ENCODE results near the gene GAS1.

The GAS1 gene

DNA sequence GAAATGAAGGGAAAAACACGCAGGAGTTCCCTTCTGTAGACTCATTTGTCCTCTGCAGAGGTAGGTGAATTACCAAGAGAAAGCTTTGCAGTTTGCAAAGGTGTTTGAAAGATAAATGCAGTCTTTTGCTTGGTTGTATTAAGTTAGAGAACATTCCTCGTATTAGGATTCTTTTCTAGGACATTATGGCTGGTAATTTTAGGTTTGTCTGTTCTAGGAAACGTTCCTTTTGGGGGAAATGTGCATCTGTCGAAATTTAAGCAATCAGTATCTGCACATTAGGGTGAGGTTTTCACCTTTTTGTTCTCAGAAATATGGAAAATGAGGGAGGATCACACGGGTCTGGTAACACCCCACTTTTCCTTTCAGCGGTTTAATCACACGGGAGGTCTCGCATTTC is 45.1 kb downstream of the GAS1 start:
- Histone ChIP-seq H2BK12ac (ENCODE audit: low read length) (no peak overlapping the region), H4K91ac (ENCODE audit: low read depth, low read length, poor library complexity) (no peak overlapping the region), H3K4me1 (ENCODE audit: control insufficient read depth in 2 of 2, insufficient read depth in 1 of 2, low read depth in 1 of 2, low read length in 2 of 2) (peaks cover 8 to 10% of the 10 kb centered on the region in 2 donors), H3K79me1 (ENCODE audit: low read depth, low read length) (no peaks in the 10 kb centered on the region), H3K4ac (ENCODE audit: low read length) (no peak overlapping the region), H2BK5ac (ENCODE audit: low read length) (no peak overlapping the region), H2BK120ac (ENCODE audit: low read depth, low read length) (no peak overlapping the region), H3K9me3 (replicated peaks in 1 of 2; ENCODE audit: control insufficient read depth in 2 of 2, insufficient read depth in 1 of 2, low read depth in 1 of 2, low read length in 2 of 2) (peaks cover 0 to 6% of the 10 kb centered on the region in 2 donors), H3K36me3 (replicated peaks in 1 of 2; ENCODE audit: control insufficient read depth in 2 of 2, insufficient read depth in 2 of 2, low read length in 2 of 2) (no peaks in the 10 kb centered on the region), H2AFZ (ENCODE audit: low read length) (peak overlapping the region; percentile 88), H3K23ac (ENCODE audit: low read depth, low read length, poor library complexity) (no peak overlapping the region), H3K14ac (ENCODE audit: low read length) (no peak overlapping the region), H2AK5ac (ENCODE audit: low read depth, low read length) (no peak overlapping the region), H3K27ac (replicated peaks; ENCODE audit: low read length) (no peak overlapping the region), H4K8ac (ENCODE audit: low read depth, low read length) (no peak overlapping the region), H3K9ac (ENCODE audit: low read depth, low read length, poor library complexity) (no peak overlapping the region), H3K4me2 (ENCODE audit: insufficient read depth, low read length, poor library complexity, severe bottlenecking) (peak overlapping the region; percentile 78), H2BK15ac (ENCODE audit: low read length) (no peak overlapping the region), H3K27me3 (ENCODE audit: control insufficient read depth in 3 of 3, insufficient read depth in 3 of 3, low read depth in 1 of 3, low read length in 3 of 3) (peaks cover 0 to 31% (median 0%) of the 10 kb centered on the region in 3 experiments), H3K4me3 (ENCODE audit: low read length in 2 of 2) (no peak overlapping the region), H3K18ac (ENCODE audit: low read length) (no peak overlapping the region)
- no peak for DNase-seq (ENCODE audit: low spot score)
- WGBS, 2 donors (ENCODE audit: extremely low coverage in 2 of 2, insufficient read length in 2 of 2, insufficient replicate concordance in 1 of 2): no CpG with 5 or more reads among the region's 8 CpGs

DNA sequence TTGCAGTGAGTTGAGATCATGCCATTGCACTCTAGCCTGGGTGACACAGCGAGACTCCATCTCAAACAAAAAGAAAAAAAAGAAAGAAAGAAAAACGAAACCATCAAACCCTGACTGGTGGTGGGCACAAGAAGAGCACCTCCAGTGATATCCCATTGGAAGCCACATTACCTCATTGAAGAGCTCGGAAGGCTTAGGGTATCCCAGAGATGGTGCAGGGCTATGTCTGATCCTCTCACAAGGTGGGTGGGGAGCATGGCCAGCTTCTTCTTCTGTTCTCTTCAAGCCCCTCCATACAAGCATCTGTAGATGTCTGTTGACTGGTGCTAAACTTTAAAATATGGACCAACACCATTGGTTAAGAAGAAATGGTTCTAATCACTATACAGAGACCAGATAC is 45.8 kb downstream of the GAS1 start:
- Histone ChIP-seq H3K9ac (ENCODE audit: low read depth, low read length, poor library complexity) (no peak overlapping the region), H3K4ac (ENCODE audit: low read length) (no peak overlapping the region), H3K4me2 (ENCODE audit: insufficient read depth, low read length, poor library complexity, severe bottlenecking) (no peak overlapping the region), H3K27ac (replicated peaks; ENCODE audit: low read length) (no peak overlapping the region), H2BK120ac (ENCODE audit: low read depth, low read length) (no peak overlapping the region), H3K4me3 (ENCODE audit: low read length in 2 of 2) (no peak overlapping the region), H3K18ac (ENCODE audit: low read length) (no peak overlapping the region), H3K23ac (ENCODE audit: low read depth, low read length, poor library complexity) (no peak overlapping the region), H3K36me3 (replicated peaks in 1 of 2; ENCODE audit: control insufficient read depth in 2 of 2, insufficient read depth in 2 of 2, low read length in 2 of 2) (no peaks in the 10 kb centered on the region), H3K9me3 (replicated peaks in 1 of 2; ENCODE audit: control insufficient read depth in 2 of 2, insufficient read depth in 1 of 2, low read depth in 1 of 2, low read length in 2 of 2) (peaks cover 0 to 4% of the 10 kb centered on the region in 2 donors), H2BK15ac (ENCODE audit: low read length) (no peak overlapping the region), H3K79me1 (ENCODE audit: low read depth, low read length) (no peaks in the 10 kb centered on the region), H3K4me1 (ENCODE audit: control insufficient read depth in 2 of 2, insufficient read depth in 1 of 2, low read depth in 1 of 2, low read length in 2 of 2) (peaks cover 8 to 10% of the 10 kb centered on the region in 2 donors), H4K8ac (ENCODE audit: low read depth, low read length) (no peak overlapping the region), H3K27me3 (ENCODE audit: control insufficient read depth in 3 of 3, insufficient read depth in 3 of 3, low read depth in 1 of 3, low read length in 3 of 3) (peaks cover 0 to 27% (median 0%) of the 10 kb centered on the region in 3 experiments), H2BK12ac (ENCODE audit: low read length) (no peak overlapping the region), H3K14ac (ENCODE audit: low read length) (no peak overlapping the region), H4K91ac (ENCODE audit: low read depth, low read length, poor library complexity) (no peak overlapping the region), H2AFZ (ENCODE audit: low read length) (no peak overlapping the region), H2BK5ac (ENCODE audit: low read length) (no peak overlapping the region), H2AK5ac (ENCODE audit: low read depth, low read length) (no peak overlapping the region)
- no peak for DNase-seq (ENCODE audit: low spot score)
- WGBS, 2 donors (ENCODE audit: extremely low coverage in 2 of 2, insufficient read length in 2 of 2, insufficient replicate concordance in 1 of 2): no CpG with 5 or more reads among the region's 3 CpGs
